ENCODE measurements around the gene DAAM2.

DAAM2 gene

DNA sequence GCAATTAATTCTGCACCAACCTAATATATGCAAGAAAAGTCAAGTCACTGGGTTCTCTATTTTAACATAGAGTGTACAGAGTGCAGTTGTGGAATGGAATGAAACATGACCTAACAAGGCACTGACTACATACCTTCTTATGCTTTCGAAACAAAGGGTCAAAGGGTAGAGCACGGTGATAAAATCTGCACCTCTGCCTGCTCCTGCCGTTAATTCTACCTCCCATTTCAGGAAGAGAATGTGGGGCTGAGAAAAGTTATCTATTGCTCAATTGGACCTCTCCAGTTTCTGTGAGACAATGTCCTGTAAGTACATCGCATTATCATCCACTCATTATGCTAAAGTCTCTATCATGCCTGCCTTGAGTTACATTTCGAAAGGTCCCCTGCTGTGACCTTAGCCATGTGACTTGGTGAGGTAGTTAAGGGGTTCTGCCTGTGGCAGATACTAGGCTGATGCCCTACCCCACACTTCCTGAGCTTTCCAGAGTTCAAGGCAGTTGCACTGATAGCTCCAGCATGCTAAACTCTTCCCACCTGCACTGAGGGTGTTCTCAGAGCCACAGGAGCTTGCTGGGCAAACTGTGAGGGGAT lies 156.1 kb downstream of the DAAM2 start:
- no peak for TF ChIP-seq CTCF (IDR thresholded peaks at IDR 0.05)
- no peak for DNase-seq
- H3K27ac ChIP-seq = no peak overlapping the region
- no peaks in the 10 kb centered on the region for H3K9me3 ChIP-seq
- no peaks in the 10 kb centered on the region for H3K27me3 ChIP-seq
- intact Hi-C loops (cut with DNase I; ENCODE audit: low total_unique reads) = no loop called here
- H3K36me3 ChIP-seq = no peaks in the 10 kb centered on the region
- peaks cover 0 to 25% (median 17%) of the 10 kb centered on the region in 4 donors for H3K4me1 ChIP-seq
- H3K4me3 ChIP-seq = no peak overlapping the region

- TF ChIP-seq CTCF (IDR thresholded peaks at IDR 0.05) = no peak
- H3K9me3 ChIP-seq = no peaks in the 10 kb centered on the region
- no peaks in the 10 kb centered on the region for H3K27me3 ChIP-seq
- no peaks in the 10 kb centered on the region for H3K36me3 ChIP-seq
- H3K4me3 ChIP-seq = no peak overlapping the region
- intact Hi-C loops (cut with DNase I; ENCODE audit: low total_unique reads) = no loop called here
- no peak for DNase-seq
- H3K4me1 ChIP-seq = peaks cover 0 to 29% (median 18%) of the 10 kb centered on the region in 4 donors
- H3K27ac ChIP-seq = no peak overlapping the region
These were observed 158.0 kb downstream of the DAAM2 start for GRCh38 chr6:39950125-39950720.

- no peaks in the 10 kb centered on the region for H3K27me3 ChIP-seq
- no peaks in the 10 kb centered on the region for H3K9me3 ChIP-seq
- no peak overlapping the region for H3K4me3 ChIP-seq
- peak overlapping the region; percentile 67 to 76 for H3K27ac ChIP-seq
- TF ChIP-seq CTCF (IDR thresholded peaks at IDR 0.05) = no peak
- intact Hi-C loops (cut with DNase I; ENCODE audit: low total_unique reads) = no loop called here
- H3K4me1 ChIP-seq = peaks cover 0 to 29% (median 18%) of the 10 kb centered on the region in 4 donors
- H3K36me3 ChIP-seq = no peaks in the 10 kb centered on the region
- no peak for DNase-seq
These were observed 159.0 kb downstream of the DAAM2 start for GRCh38 chr6:39951191-39951590.

DNA sequence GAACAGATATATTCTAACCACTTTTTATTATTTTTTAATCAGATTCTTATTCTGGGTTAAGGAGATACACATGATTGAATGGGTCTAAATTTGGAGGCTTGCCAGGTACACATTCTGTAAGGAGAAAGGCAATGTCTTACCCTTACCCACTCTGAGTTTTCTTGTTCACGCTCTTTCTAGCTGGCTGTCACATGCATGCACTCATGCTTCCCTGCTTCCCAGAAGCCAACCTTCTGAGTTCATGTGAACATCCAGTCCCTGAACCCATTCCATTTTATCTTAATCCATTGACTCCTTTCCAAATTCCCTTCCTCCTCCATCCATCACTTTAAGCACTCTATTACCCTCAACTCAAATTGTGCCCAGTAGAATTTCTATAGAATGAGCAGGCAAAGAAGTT lies 159.5 kb downstream of the DAAM2 start:
- peaks cover 0 to 29% (median 18%) of the 10 kb centered on the region in 4 donors for H3K4me1 ChIP-seq
- intact Hi-C loops (cut with DNase I; ENCODE audit: low total_unique reads) = no loop called here
- no peaks in the 10 kb centered on the region for H3K9me3 ChIP-seq
- no peaks in the 10 kb centered on the region for H3K27me3 ChIP-seq
- H3K4me3 ChIP-seq = no peak overlapping the region
- no peaks in the 10 kb centered on the region for H3K36me3 ChIP-seq
- peak overlapping the region; percentile 67 to 76 for H3K27ac ChIP-seq
- DNase-seq = no peak
- TF ChIP-seq CTCF (IDR thresholded peaks at IDR 0.05) = no peak

GRCh38 chr6:39952167-39952566 lies 160.0 kb downstream of the DAAM2 start:
- no peaks in the 10 kb centered on the region for H3K27me3 ChIP-seq
- peak overlapping the region; percentile 67 to 76 for H3K27ac ChIP-seq
- TF ChIP-seq CTCF (IDR thresholded peaks at IDR 0.05) = no peak
- no peaks in the 10 kb centered on the region for H3K36me3 ChIP-seq
- H3K4me3 ChIP-seq = no peak overlapping the region
- H3K9me3 ChIP-seq = no peaks in the 10 kb centered on the region
- intact Hi-C loops (cut with DNase I; ENCODE audit: low total_unique reads) = no loop called here
- DNase-seq = peak in 1 of 2 donors; percentile 47
- H3K4me1 ChIP-seq = peaks cover 0 to 29% (median 18%) of the 10 kb centered on the region in 4 donors

All from tibial artery (tissue), 4 donors.